ENCODE measurements around the gene CAND2. TPM values are rescaled to one million over a fixed set of nuclear protein-coding genes. Genes with fewer than 3 reads are reported as not detected.

Gene CAND2
- polyA plus RNA-seq, 1 of the 3 experiments (the other 2 are of a cell fraction): 1.5 TPM

DNA sequence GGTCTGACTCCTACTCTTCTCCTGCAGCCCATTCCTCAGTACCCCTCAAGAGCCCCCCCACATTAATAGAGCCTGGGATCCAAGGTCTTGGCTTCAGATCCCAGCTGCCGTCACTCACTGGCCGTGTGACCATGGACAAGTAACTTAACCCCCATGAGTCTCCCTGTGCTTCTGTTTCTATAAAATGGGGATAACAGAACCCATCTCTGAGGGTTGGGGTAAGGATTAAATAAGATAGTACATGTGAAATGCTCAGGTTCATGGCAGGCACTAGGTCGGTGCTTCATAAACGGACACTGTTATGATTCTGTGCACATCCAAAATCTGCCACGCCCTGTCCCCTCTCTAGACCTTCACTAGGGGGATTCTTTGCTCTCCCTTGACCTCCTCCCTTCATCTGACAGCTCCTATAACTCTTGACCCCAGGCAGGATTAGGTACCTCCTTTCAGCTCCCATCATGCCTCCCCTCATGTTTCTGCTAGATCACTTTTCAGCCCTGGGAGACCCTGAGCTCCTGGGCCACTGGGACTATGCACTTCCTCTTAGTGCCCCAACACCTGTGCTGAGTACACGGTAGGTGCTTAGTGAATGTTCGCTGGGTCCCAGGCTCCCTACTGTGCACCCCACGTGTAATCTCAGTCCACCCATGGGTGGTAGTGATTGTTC lies 1.5 kb downstream of the CAND2 start:
- Histone ChIP-seq H3K4me3 (ENCODE audit: low read depth in 2 of 2, low read length in 1 of 2) (no peak overlapping the region), H2AFZ (ENCODE audit: low read depth) (no peak overlapping the region), H3K4me1 (ENCODE audit: control insufficient read depth in 1 of 2, insufficient read depth in 2 of 2, low read depth in 1 of 2, low read length in 1 of 2) (peaks cover 0 to 5% of the 10 kb centered on the region in 2 experiments; a peak in 2 of 4 replicates), H3K4me2 (no peak overlapping the region), H3K9me3 (no peaks in the 10 kb centered on the region), H3F3A (replicated peaks; ENCODE audit: insufficient read depth) (peaks cover 3% of the 10 kb centered on the region), H3K27ac (ENCODE audit: low read depth in 2 of 2, low read length in 1 of 2) (no peak overlapping the region), H3K27me3 (ENCODE audit: insufficient read depth) (no peaks in the 10 kb centered on the region), H3K36me3 (replicated peaks in 1 of 2; ENCODE audit: control insufficient read depth in 1 of 2, insufficient read depth in 2 of 2, low read length in 1 of 2) (no peaks in the 10 kb centered on the region), H3K9ac (no peak overlapping the region), H4K20me1 (ENCODE audit: insufficient read depth) (no peaks in the 10 kb centered on the region), H3K79me2 (ENCODE audit: insufficient read depth) (no peaks in the 10 kb centered on the region), H3K9me2 (no peaks in the 10 kb centered on the region)
- ChIA-PET POLR2A (interaction anchor here (1.0 kb wide), 1 partner anchor 12 kb away, joined by 3 read pairs; no protein-coding TSS in a partner anchor), CTCF (interaction anchor here (0.6 to 2.2 kb wide), 6 partner anchors 12 to 295 kb away, joined by 3 to 11 read pairs (median 4); no protein-coding TSS in a partner anchor)
- DNase-seq: no peak
- 80% methylated on average over 7 of the region's 8 CpGs for WGBS (ENCODE audit: low lambda C conversion rate)
- no peak for TF ChIP-seq POLR2AphosphoS5 (IDR thresholded peaks at IDR 0.05; ENCODE audit: low read depth, low read length)
- no peak for TF ChIP-seq TEAD4 (IDR thresholded peaks at IDR 0.05; ENCODE audit: borderline replicate concordance, insufficient read depth)
- no peak for TF ChIP-seq RXRA (IDR thresholded peaks at IDR 0.05; ENCODE audit: borderline replicate concordance, low read depth)
- TF ChIP-seq JUND (IDR thresholded peaks at IDR 0.05): no peak

GRCh38 chr3:12798559-12799179 lies 2.2 kb downstream of the CAND2 start:
- no peak for DNase-seq
- H3K4me3 ChIP-seq (ENCODE audit: low read depth in 2 of 2, low read length in 1 of 2): no peak overlapping the region
- 76% methylated on average over 7 of the region's 12 CpGs for WGBS (ENCODE audit: low lambda C conversion rate)
- no peak overlapping the region for H3K27ac ChIP-seq (ENCODE audit: low read depth in 2 of 2, low read length in 1 of 2)
- no peak overlapping the region for H3K4me2 ChIP-seq
- H3K9me3 ChIP-seq: no peaks in the 10 kb centered on the region
- ChIA-PET POLR2A (interaction anchor here (1.0 kb wide), 1 partner anchor 12 kb away, joined by 3 read pairs; no protein-coding TSS in a partner anchor), CTCF (interaction anchor here (1.3 to 2.2 kb wide), 4 partner anchors 12 to 78 kb away, joined by 3 to 11 read pairs (median 4); no protein-coding TSS in a partner anchor)
- H3F3A ChIP-seq (replicated peaks; ENCODE audit: insufficient read depth): peaks cover 3% of the 10 kb centered on the region
- no peak overlapping the region for H3K9ac ChIP-seq
- no peak for TF ChIP-seq RCOR1 (IDR thresholded peaks at IDR 0.05; ENCODE audit: low read length)
- no peak for TF ChIP-seq JUND (IDR thresholded peaks at IDR 0.05)
- no peak for TF ChIP-seq POLR2AphosphoS5 (IDR thresholded peaks at IDR 0.05; ENCODE audit: low read depth, low read length)
- TF ChIP-seq YY1 (IDR thresholded peaks at IDR 0.05; ENCODE audit: low read depth): no peak
- TF ChIP-seq, protein P1, sequence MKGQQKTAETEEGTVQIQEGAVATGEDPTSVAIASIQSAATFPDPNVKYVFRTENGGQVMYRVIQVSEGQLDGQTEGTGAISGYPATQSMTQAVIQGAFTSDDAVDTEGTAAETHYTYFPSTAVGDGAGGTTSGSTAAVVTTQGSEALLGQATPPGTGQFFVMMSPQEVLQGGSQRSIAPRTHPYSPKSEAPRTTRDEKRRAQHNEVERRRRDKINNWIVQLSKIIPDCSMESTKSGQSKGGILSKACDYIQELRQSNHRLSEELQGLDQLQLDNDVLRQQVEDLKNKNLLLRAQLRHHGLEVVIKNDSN (IDR thresholded peaks at IDR 0.05; ENCODE audit: borderline replicate concordance, low read depth): no peak
- TF ChIP-seq, protein P2, sequence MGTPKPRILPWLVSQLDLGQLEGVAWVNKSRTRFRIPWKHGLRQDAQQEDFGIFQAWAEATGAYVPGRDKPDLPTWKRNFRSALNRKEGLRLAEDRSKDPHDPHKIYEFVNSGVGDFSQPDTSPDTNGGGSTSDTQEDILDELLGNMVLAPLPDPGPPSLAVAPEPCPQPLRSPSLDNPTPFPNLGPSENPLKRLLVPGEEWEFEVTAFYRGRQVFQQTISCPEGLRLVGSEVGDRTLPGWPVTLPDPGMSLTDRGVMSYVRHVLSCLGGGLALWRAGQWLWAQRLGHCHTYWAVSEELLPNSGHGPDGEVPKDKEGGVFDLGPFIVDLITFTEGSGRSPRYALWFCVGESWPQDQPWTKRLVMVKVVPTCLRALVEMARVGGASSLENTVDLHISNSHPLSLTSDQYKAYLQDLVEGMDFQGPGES (IDR thresholded peaks at IDR 0.05; ENCODE audit: low read depth, low read length): no peak
- TF ChIP-seq RFX5 (IDR thresholded peaks at IDR 0.05; ENCODE audit: low read length): no peak
- H3K79me2 ChIP-seq (ENCODE audit: insufficient read depth): no peaks in the 10 kb centered on the region
- no peaks in the 10 kb centered on the region for H3K9me2 ChIP-seq
- H3K27me3 ChIP-seq (ENCODE audit: insufficient read depth): no peaks in the 10 kb centered on the region
- no peaks in the 10 kb centered on the region for H3K36me3 ChIP-seq (replicated peaks in 1 of 2; ENCODE audit: control insufficient read depth in 1 of 2, insufficient read depth in 2 of 2, low read length in 1 of 2)
- H4K20me1 ChIP-seq (ENCODE audit: insufficient read depth): no peaks in the 10 kb centered on the region
- peaks cover 0 to 5% of the 10 kb centered on the region in 2 experiments; a peak in 2 of 4 replicates for H3K4me1 ChIP-seq (ENCODE audit: control insufficient read depth in 1 of 2, insufficient read depth in 2 of 2, low read depth in 1 of 2, low read length in 1 of 2)
- no peak overlapping the region for H2AFZ ChIP-seq (ENCODE audit: low read depth)
